Thyroid gland (tissue), 4 donors: ENCODE results near the gene KTN1.

Source experiments
- CTCF ChIP-seq, 6 experiments: fragments of 200-600 bp in 3 of 6; fragments of 450-650 bp in 3 of 6; sonication (generic) in 3 of 6; IDR thresholded peaks; one replicate each; pipeline ENCODE4 v1.5.1; 2016 to 2019; ENCODE audit warnings: antibody characterized with exemption in 6 of 6, mild to moderate bottlenecking in 2 of 6, inconsistent platforms in 1 of 6, moderate library complexity in 1 of 6
- POLR2A ChIP-seq, 2 donors: fragments of 450-650 bp; IDR thresholded peaks; one replicate each; pipeline ENCODE4 v1.6.1; 2017; ENCODE audit warnings: antibody characterized with exemption in 2 of 2, mild to moderate bottlenecking in 2 of 2, moderate library complexity in 1 of 2

GRCh38 chr14:55699131-55700057 is 119.4 kb downstream of the KTN1 start:
- no peak for TF ChIP-seq CTCF (IDR thresholded peaks at IDR 0.05)
- TF ChIP-seq POLR2A (IDR thresholded peaks at IDR 0.05) = no peak
